ENCODE results near the gene FHIT. TPM values are rescaled to one million over a fixed set of nuclear protein-coding genes. Genes with fewer than 3 reads are reported as not detected.

FHIT gene
- total RNA-seq, 1 donor from 2014 or later, result 20.2 TPM

DNA sequence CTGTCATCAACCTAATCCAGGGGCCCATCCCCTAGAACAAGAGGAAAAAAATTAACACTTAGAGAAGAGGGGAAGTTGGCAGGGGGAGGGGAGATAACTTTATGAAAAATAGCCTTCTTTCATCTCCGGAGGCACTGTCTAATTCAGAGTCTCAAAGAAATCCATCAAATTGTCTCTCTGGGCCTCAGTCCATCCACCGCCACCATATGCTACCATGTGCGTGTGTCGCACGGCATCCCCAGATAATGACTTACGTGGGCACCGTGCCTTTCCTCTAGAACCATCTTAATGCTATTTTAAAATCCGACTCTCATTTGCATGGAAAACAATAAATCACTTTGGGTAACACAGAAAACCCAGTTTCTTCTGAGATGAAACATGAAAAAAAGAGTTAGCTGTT lies 619.7 kb downstream of the FHIT start:
- H3K4me1 Mint-ChIP-seq (ENCODE audit: unreplicated experiment), result peaks cover 22% of the 10 kb centered on the region
- H3K9me3 Mint-ChIP-seq (ENCODE audit: unreplicated experiment), result no peaks in the 10 kb centered on the region
- no peak overlapping the region for H3K27ac Mint-ChIP-seq (ENCODE audit: unreplicated experiment)

DNA sequence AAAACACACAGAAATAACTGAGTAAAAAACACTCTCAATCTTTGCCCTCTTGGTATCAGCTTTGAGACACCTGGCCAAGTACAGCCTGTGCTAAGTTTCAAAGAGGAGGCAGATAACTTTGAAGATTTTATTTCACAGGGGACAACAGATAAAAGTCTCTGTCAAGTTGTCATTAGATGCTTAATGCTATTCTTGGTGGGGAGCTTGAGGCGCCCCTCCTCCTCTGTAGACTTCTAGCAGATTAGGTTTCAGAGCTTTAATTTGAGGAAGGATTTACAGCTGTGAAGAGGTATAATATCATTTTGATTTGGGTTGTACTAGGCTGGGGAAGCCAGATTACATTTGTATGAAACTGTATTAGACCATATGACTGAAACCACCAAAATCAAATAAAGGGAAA lies 620.3 kb downstream of the FHIT start:
- TF ChIP-seq, protein P1, sequence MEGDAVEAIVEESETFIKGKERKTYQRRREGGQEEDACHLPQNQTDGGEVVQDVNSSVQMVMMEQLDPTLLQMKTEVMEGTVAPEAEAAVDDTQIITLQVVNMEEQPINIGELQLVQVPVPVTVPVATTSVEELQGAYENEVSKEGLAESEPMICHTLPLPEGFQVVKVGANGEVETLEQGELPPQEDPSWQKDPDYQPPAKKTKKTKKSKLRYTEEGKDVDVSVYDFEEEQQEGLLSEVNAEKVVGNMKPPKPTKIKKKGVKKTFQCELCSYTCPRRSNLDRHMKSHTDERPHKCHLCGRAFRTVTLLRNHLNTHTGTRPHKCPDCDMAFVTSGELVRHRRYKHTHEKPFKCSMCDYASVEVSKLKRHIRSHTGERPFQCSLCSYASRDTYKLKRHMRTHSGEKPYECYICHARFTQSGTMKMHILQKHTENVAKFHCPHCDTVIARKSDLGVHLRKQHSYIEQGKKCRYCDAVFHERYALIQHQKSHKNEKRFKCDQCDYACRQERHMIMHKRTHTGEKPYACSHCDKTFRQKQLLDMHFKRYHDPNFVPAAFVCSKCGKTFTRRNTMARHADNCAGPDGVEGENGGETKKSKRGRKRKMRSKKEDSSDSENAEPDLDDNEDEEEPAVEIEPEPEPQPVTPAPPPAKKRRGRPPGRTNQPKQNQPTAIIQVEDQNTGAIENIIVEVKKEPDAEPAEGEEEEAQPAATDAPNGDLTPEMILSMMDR (IDR thresholded peaks at IDR 0.05; ENCODE audit: unreplicated experiment), result no peak
- Mint-ChIP-seq H3K27ac (ENCODE audit: unreplicated experiment) (no peak overlapping the region), H3K4me1 (ENCODE audit: unreplicated experiment) (peaks cover 23% of the 10 kb centered on the region), H3K4me3 (ENCODE audit: unreplicated experiment) (no peak overlapping the region), H3K9me3 (ENCODE audit: unreplicated experiment) (no peaks in the 10 kb centered on the region), H3K36me3 (ENCODE audit: low read depth, unreplicated experiment) (no peaks in the 10 kb centered on the region), H3K27me3 (ENCODE audit: unreplicated experiment) (no peaks in the 10 kb centered on the region)
- no peak for DNase-seq (ENCODE audit: low spot score)

More for the DNA sequence above, 619.7 kb downstream of the FHIT start:
- TF ChIP-seq, protein P1 (IDR thresholded peaks at IDR 0.05; ENCODE audit: unreplicated experiment), result no peak
- DNase-seq (ENCODE audit: low spot score), result no peak
- no peak overlapping the region for H3K4me3 Mint-ChIP-seq (ENCODE audit: unreplicated experiment)
- H3K36me3 Mint-ChIP-seq (ENCODE audit: low read depth, unreplicated experiment), result no peaks in the 10 kb centered on the region
- no peaks in the 10 kb centered on the region for H3K27me3 Mint-ChIP-seq (ENCODE audit: unreplicated experiment)

DNA sequence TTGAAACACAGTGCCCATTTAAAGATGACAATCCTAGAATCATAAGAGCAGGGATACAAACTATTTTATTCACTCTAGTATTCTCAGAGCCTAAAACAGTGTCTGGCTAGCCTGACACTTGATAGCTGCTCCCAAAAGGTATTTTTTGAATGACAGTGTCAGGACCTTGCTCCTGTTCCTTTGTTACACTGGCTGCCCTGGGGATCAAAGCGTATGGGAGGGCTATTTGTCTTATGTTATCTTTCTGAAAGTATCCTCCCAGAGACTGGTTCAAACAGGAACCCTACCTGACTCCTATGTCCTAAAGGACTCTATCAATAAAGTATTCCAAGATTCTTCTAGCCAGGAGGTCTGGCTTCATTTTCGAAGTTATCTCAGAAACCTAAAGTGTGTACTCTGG lies 621.4 kb downstream of the FHIT start:
- TF ChIP-seq, protein P1 (IDR thresholded peaks at IDR 0.05; ENCODE audit: unreplicated experiment), result no peak
- no peaks in the 10 kb centered on the region for H3K27me3 Mint-ChIP-seq (ENCODE audit: unreplicated experiment)
- H3K4me1 Mint-ChIP-seq (ENCODE audit: unreplicated experiment), result peaks cover 24% of the 10 kb centered on the region
- H3K27ac Mint-ChIP-seq (ENCODE audit: unreplicated experiment), result no peak overlapping the region
- no peaks in the 10 kb centered on the region for H3K9me3 Mint-ChIP-seq (ENCODE audit: unreplicated experiment)
- H3K4me3 Mint-ChIP-seq (ENCODE audit: unreplicated experiment), result no peak overlapping the region
- no peak for DNase-seq (ENCODE audit: low spot score)
- no peaks in the 10 kb centered on the region for H3K36me3 Mint-ChIP-seq (ENCODE audit: low read depth, unreplicated experiment)

DNA sequence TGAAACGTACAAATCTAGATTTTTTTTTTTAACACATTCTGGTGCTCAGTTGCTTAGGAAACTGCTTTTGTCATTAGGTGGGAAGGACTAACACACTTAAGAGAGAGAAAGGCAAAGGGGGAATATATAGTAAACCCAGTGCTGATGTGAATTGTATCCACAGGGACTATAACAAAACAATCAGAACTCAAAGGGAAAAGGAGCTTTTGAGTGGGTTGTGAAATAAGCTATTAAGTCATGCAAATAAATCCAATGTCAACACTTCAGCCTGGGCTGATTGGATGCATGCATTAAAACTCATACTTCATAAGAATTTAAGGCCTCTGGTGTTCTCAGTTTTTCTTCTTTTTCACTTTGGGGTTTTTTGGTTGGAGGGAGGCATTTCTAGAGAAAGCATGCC lies 628.9 kb downstream of the FHIT start:
- H3K4me1 Mint-ChIP-seq (ENCODE audit: unreplicated experiment), result peaks cover 9% of the 10 kb centered on the region
- H3K27me3 Mint-ChIP-seq (ENCODE audit: unreplicated experiment), result no peaks in the 10 kb centered on the region
- no peak for DNase-seq (ENCODE audit: low spot score)
- H3K36me3 Mint-ChIP-seq (ENCODE audit: low read depth, unreplicated experiment), result no peaks in the 10 kb centered on the region
- H3K27ac Mint-ChIP-seq (ENCODE audit: unreplicated experiment), result no peak overlapping the region
- TF ChIP-seq, protein P1 (IDR thresholded peaks at IDR 0.05; ENCODE audit: unreplicated experiment), result no peak
- no peak overlapping the region for H3K4me3 Mint-ChIP-seq (ENCODE audit: unreplicated experiment)
- H3K9me3 Mint-ChIP-seq (ENCODE audit: unreplicated experiment), result no peaks in the 10 kb centered on the region

- Mint-ChIP-seq H3K27ac (ENCODE audit: unreplicated experiment) (no peak overlapping the region), H3K4me1 (ENCODE audit: unreplicated experiment) (no peaks in the 10 kb centered on the region), H3K4me3 (ENCODE audit: unreplicated experiment) (no peak overlapping the region), H3K36me3 (ENCODE audit: low read depth, unreplicated experiment) (no peaks in the 10 kb centered on the region), H3K9me3 (ENCODE audit: unreplicated experiment) (no peaks in the 10 kb centered on the region), H3K27me3 (ENCODE audit: unreplicated experiment) (no peaks in the 10 kb centered on the region)
- TF ChIP-seq, protein P1 (IDR thresholded peaks at IDR 0.05; ENCODE audit: unreplicated experiment), result no peak
- no peak for DNase-seq (ENCODE audit: low spot score)
These were observed 634.1 kb downstream of the FHIT start for GRCh38 chr3:60617188-60617587.
